RWPE1 (cell line): ENCODE data around the gene PNPLA3.

ENCODE experiments used
- CTCF ChIA-PET: fragments of 350-600 bp; sonication (Branson Sonifier 250); formaldehyde crosslinking; extraction: SDS; loops from one replicate; lab custom pipeline; 2021; lab: Yijun Ruan, JAX
- POLR2A ChIA-PET: fragments of 400-600 bp; formaldehyde crosslinking; extraction: SDS; loops from one replicate; lab custom pipeline; 2020; ENCODE audit warnings: antibody characterized with exemption; ENCODE audit not compliant: low non-redundant PET; lab: Yijun Ruan, JAX
- DNase-seq: peaks from one replicate; pipeline ENCODE4 v3.0.0; 2012; ENCODE audit warnings: low spot score
- H3K27ac ChIP-seq: fragments of 450-650 bp; 2 replicates; pipeline ENCODE4 v1.5.1; 2017
- CTCF ChIP-seq: fragments of 450-650 bp; conservative IDR thresholded peaks from 2 replicates; pipeline ENCODE4 v1.5.1; 2017; ENCODE audit warnings: low read depth, mild to moderate bottlenecking

PNPLA3 gene

GRCh38 chr22:43988116-43988820, 64.7 kb downstream of the PNPLA3 start:
- no peak overlapping the region for H3K27ac ChIP-seq
- no peak for DNase-seq
- POLR2A ChIA-PET: no interaction called here
- CTCF ChIA-PET: no interaction called here
- TF ChIP-seq CTCF: no peak

GRCh38 chr22:43988960-43989359, 65.4 kb downstream of the PNPLA3 start:
- no peak for TF ChIP-seq CTCF
- ChIA-PET POLR2A (no interaction called here), CTCF (interaction anchor here (0.7 kb wide), 1 partner anchor 191 kb away, joined by 6 read pairs; the partner anchor contains the start of gene PARVG)
- H3K27ac ChIP-seq: no peak overlapping the region
- DNase-seq: no peak

- DNase-seq: no peak
- TF ChIP-seq CTCF: no peak
- ChIA-PET CTCF (interaction anchor here (0.8 to 1.4 kb wide), 2 partner anchors 91 to 634 kb away, joined by 4 read pairs; no protein-coding TSS in a partner anchor), POLR2A (no interaction called here)
- H3K27ac ChIP-seq: no peak overlapping the region
Observed at GRCh38 chr22:43990044-43990443, 66.4 kb downstream of the PNPLA3 start.

GRCh38 chr22:43991316-43992020, 67.9 kb downstream of the PNPLA3 start:
- H3K27ac ChIP-seq: no peak overlapping the region
- ChIA-PET CTCF (no interaction called here), POLR2A (no interaction called here)
- no peak for TF ChIP-seq CTCF
- no peak for DNase-seq

- CTCF ChIA-PET: interaction anchor here (0.6 to 2.3 kb wide), 8 partner anchors 9 to 677 kb away, joined by 3 to 30 read pairs (median 4); no protein-coding TSS in a partner anchor
- DNase-seq: no peak
- no peak overlapping the region for H3K27ac ChIP-seq
- no peak for TF ChIP-seq CTCF
- POLR2A ChIA-PET: no interaction called here
Observed at GRCh38 chr22:43992331-43992821, 68.8 kb downstream of the PNPLA3 start.

- H3K27ac ChIP-seq: no peak overlapping the region
- peak; percentile 93 for TF ChIP-seq CTCF
- CTCF ChIA-PET: interaction anchor here (0.5 to 2.3 kb wide), 18 partner anchors 8 to 922 kb away, joined by 3 to 30 read pairs (median 4); no protein-coding TSS in a partner anchor
- peak; percentile 46 for DNase-seq
- POLR2A ChIA-PET: no interaction called here
Observed at GRCh38 chr22:43993072-43993760, 69.6 kb downstream of the PNPLA3 start.
